Measurements from ENCODE around the gene ATP10D.
"Not testable (repeated sequence)": the region's sequence is repeated elsewhere in the genome, so short reads cannot be mapped to it uniquely, and the experiment has no call there.

The ATP10D gene

GRCh38 chr4:47538111-47538824 is 53.2 kb downstream of the ATP10D start:
- Mint-ChIP-seq H3K4me3 (no peak overlapping the region), H3K27ac (peak overlapping the region; percentile 61 to 93 (median 68)), H3K36me3 (ENCODE audit: low read depth) (peaks cover 46% of the 10 kb centered on the region), H3K9me3 (no peaks in the 10 kb centered on the region), H3K27me3 (ENCODE audit: low read depth) (no peaks in the 10 kb centered on the region), H3K4me1 (no peaks in the 10 kb centered on the region)
- no peak for TF ChIP-seq CTCF (IDR thresholded peaks at IDR 0.05; ENCODE audit: unreplicated experiment in 3 of 3)

GRCh38 chr4:47538825-47539154 is 53.7 kb downstream of the ATP10D start:
- TF ChIP-seq CTCF (IDR thresholded peaks at IDR 0.05; ENCODE audit: unreplicated experiment in 3 of 3), result no peak
- Mint-ChIP-seq H3K9me3 (no peaks in the 10 kb centered on the region), H3K4me3 (no peak overlapping the region), H3K36me3 (ENCODE audit: low read depth) (peaks cover 44% of the 10 kb centered on the region), H3K4me1 (no peaks in the 10 kb centered on the region), H3K27ac (peak overlapping the region; percentile 24 to 93 (median 61)), H3K27me3 (ENCODE audit: low read depth) (no peaks in the 10 kb centered on the region)

GRCh38 chr4:47542640-47543039 is 57.6 kb downstream of the ATP10D start:
- not testable (repeated sequence) for H3K4me3 Mint-ChIP-seq; H3K27me3 Mint-ChIP-seq (ENCODE audit: low read depth); H3K27ac Mint-ChIP-seq; H3K4me1 Mint-ChIP-seq; H3K9me3 Mint-ChIP-seq
- peaks cover 38% of the 10 kb centered on the region for H3K36me3 Mint-ChIP-seq (ENCODE audit: low read depth)

- no peaks in the 10 kb centered on the region for H3K9me3 Mint-ChIP-seq
- peaks cover 43% of the 10 kb centered on the region for H3K36me3 Mint-ChIP-seq (ENCODE audit: low read depth)
- H3K27ac Mint-ChIP-seq, result no peak overlapping the region
- H3K4me3 Mint-ChIP-seq, result no peak overlapping the region
- H3K4me1 Mint-ChIP-seq, result no peaks in the 10 kb centered on the region
- no peaks in the 10 kb centered on the region for H3K27me3 Mint-ChIP-seq (ENCODE audit: low read depth)
- no peak for TF ChIP-seq CTCF (IDR thresholded peaks at IDR 0.05; ENCODE audit: unreplicated experiment in 3 of 3)
Measured at GRCh38 chr4:47543331-47543730, 58.3 kb downstream of the ATP10D start.

GRCh38 chr4:47550357-47550756 is 65.3 kb downstream of the ATP10D start:
- not testable (repeated sequence) for H3K27me3 Mint-ChIP-seq (ENCODE audit: low read depth); H3K4me3 Mint-ChIP-seq; H3K4me1 Mint-ChIP-seq; H3K27ac Mint-ChIP-seq; H3K9me3 Mint-ChIP-seq
- H3K36me3 Mint-ChIP-seq (ENCODE audit: low read depth), result peaks cover 56% of the 10 kb centered on the region

- no peaks in the 10 kb centered on the region for H3K4me1 Mint-ChIP-seq
- TF ChIP-seq CTCF (IDR thresholded peaks at IDR 0.05; ENCODE audit: unreplicated experiment in 3 of 3), result no peak
- no peak overlapping the region for H3K4me3 Mint-ChIP-seq
- H3K27ac Mint-ChIP-seq, result no peak overlapping the region
- H3K36me3 Mint-ChIP-seq (ENCODE audit: low read depth), result peaks cover 50% of the 10 kb centered on the region
- H3K9me3 Mint-ChIP-seq, result no peaks in the 10 kb centered on the region
- no peaks in the 10 kb centered on the region for H3K27me3 Mint-ChIP-seq (ENCODE audit: low read depth)
Measured at GRCh38 chr4:47550899-47551548, 65.9 kb downstream of the ATP10D start.

GRCh38 chr4:47551682-47552081 is 66.6 kb downstream of the ATP10D start:
- H3K36me3 Mint-ChIP-seq (ENCODE audit: low read depth), result peaks cover 45% of the 10 kb centered on the region
- no peak for TF ChIP-seq CTCF (IDR thresholded peaks at IDR 0.05; ENCODE audit: unreplicated experiment in 3 of 3)
- H3K9me3 Mint-ChIP-seq, result no peaks in the 10 kb centered on the region
- no peaks in the 10 kb centered on the region for H3K27me3 Mint-ChIP-seq (ENCODE audit: low read depth)
- H3K27ac Mint-ChIP-seq, result no peak overlapping the region
- H3K4me1 Mint-ChIP-seq, result no peaks in the 10 kb centered on the region
- H3K4me3 Mint-ChIP-seq, result no peak overlapping the region

Measured in nephron (organoid).